GM10266 (cell line): ENCODE data around the gene RIN2.

ENCODE experiments used
- DNase-seq: peaks from one replicate; pipeline ENCODE4 v3.0.0; 2012; ENCODE audit errors: extremely low spot score
- CTCF ChIP-seq: IDR thresholded peaks from 2 replicates; pipeline ENCODE4 v1.5.1; 2012; ENCODE audit warnings: mild to moderate bottlenecking, low read depth; ENCODE audit not compliant: control insufficient read depth, insufficient read depth; ENCODE audit errors: missing control alignments

Gene RIN2

DNA sequence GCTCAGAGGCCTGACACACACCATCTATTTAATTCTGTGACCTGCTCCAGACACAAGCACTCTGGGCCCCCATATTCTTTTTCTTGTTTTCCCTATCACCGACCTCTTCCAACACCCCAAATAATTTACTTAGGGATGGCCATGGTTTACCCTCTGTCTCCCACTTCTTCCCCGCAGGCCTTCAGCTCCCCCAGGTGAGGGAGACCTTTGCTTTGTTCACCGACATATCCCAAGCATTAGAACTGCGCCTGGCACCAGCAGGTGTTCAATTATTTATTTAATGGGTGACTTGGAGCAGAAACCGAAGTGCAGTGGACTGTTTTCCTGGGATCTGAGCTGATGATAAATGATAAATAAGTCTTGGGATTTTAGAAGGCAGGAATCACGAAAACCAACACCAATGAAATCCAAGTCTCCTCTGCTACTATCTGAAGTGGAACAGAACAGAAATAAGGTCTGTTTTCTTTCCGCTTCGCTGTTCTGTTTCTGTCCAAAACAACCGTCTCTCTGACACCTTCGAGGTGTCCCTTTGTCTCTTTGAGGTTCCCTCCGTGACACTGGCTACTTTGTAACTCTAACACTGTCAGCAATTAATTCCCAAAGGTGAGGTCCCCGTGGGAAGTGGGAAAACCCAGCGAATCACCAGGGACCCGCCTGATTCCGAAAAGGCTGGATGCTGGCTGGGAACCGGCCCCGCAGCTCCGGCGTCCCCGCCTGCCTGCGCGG, 1.1 kb upstream of the RIN2 start:
- DNase-seq = peak; percentile 13
- no peak for TF ChIP-seq CTCF

GRCh38 chr20:19757487-19758132, 448 bp upstream of the RIN2 start:
- TF ChIP-seq CTCF = no peak
- DNase-seq = no peak

DNA sequence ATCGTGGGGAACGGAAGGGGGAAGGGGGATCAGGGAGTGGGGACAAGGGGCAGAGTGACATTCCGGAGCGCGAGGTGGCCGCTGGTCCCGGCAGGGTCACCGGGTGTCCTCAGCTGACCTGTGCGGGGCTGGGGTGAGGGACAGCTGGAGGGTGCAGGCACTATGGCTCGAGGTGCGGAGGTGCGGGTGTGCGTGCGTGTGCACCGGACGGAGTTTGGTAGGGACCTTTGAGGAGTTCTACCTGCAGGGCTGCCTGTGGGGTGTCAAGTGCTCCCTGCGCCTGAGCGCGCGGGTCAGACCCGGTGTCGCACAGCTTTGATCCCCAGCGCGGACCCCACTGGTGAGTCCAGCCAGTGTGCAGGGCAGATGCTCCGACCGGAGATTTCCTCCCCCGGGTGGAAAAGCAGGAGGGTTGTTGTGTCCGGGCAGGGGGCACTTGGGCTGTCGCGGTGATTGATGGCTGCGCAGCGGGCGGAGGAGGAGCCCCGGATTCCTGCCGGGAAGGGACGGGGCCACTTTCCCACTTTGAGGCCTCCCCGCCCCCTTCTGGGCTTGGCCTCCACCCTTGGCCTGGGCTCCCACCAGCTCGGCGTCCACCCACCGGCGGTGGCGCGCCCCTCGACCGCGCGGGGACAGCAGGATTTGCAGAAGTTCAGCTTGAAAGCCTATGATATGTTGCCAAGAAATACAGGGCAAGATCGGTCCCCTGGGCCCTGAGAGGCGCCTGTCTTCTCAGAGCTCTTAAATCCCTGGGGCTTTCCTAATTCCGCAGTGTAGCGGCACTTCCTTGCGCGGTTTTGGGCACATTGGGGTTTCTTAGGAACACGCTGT, 658 bp downstream of the RIN2 start:
- peak; percentile 15 for DNase-seq
- TF ChIP-seq CTCF = no peak

GRCh38 chr20:19760371-19760721, 2.3 kb downstream of the RIN2 start:
- no peak for TF ChIP-seq CTCF

DNA sequence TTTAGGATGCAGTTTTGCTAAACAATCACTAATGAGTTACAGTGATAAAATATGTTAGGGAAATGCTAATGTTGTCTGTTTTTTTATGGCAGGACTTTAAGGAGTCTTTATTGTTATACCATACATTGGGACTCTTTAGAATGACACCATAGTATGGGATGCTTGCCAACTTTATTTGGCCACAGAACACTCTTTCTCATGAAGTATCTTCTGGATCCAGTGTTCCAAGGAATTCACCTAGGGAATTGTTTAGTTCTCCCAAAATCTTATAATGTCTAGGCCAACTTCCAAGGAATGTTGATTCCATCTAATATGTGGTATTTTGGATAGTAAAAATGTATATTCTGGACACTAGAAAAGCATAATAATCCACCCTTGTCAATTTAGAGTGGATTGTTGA, 3.3 kb downstream of the RIN2 start:
- DNase-seq = no peak
- no peak for TF ChIP-seq CTCF

More at GRCh38 chr20:19760371-19760721, 2.3 kb downstream of the RIN2 start:
- DNase-seq = peak; percentile 12

DNA sequence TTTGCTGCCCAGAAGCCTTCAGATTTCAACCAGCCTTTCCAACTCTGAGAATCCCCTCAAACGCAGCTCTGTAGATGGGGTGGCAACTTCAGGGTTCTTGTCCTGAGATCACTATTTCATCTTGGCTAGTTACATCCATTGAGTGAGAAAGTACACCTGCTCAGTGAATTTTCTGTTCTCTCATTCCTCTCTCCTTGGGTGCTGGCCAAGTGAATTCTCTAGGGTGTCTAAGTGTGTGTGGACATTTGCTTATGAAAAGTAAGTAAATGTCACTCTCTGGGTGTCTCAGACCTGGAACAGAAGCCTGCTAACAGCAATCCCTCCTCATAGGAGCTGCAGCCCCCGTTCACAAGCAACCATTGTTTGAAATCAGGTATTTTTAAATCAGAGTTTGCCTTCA, 3.8 kb downstream of the RIN2 start:
- no peak for TF ChIP-seq CTCF
- no peak for DNase-seq

GRCh38 chr20:19764207-19764606, 6.1 kb downstream of the RIN2 start:
- TF ChIP-seq CTCF = no peak
- DNase-seq = no peak
